GM19467 (cell line): ENCODE data around the gene ALKBH3.

ENCODE experiments used
- ATAC-seq: cut with Tn5 transposase; IDR thresholded peaks from one replicate; pipeline ENCODE4 v1.9.1; 2021; ENCODE audit warnings: mild to moderate bottlenecking, moderate library complexity; ENCODE audit not compliant: unreplicated experiment

The ALKBH3 gene

GRCh38 chr11:43921561-43922294 is 41.1 kb downstream of the ALKBH3 start:
- ATAC-seq, result no peak

- ATAC-seq, result no peak
These were observed 41.6 kb downstream of the ALKBH3 start for GRCh38 chr11:43922295-43922648.

- no peak for ATAC-seq
These were observed 42.2 kb downstream of the ALKBH3 start for GRCh38 chr11:43922744-43923405.

- ATAC-seq, result no peak
These were observed 42.9 kb downstream of the ALKBH3 start for GRCh38 chr11:43923406-43924111.

- ATAC-seq, result no peak
These were observed 43.7 kb downstream of the ALKBH3 start for GRCh38 chr11:43924112-43924855.

- ATAC-seq, result no peak
These were observed 44.7 kb downstream of the ALKBH3 start for GRCh38 chr11:43925063-43925931.

- no peak for ATAC-seq
These were observed 45.4 kb downstream of the ALKBH3 start for GRCh38 chr11:43925932-43926505.

GRCh38 chr11:43927070-43927469 is 46.4 kb downstream of the ALKBH3 start:
- no peak for ATAC-seq

GRCh38 chr11:43927925-43928707 is 47.5 kb downstream of the ALKBH3 start:
- ATAC-seq, result no peak

GRCh38 chr11:43928721-43929120 is 48.1 kb downstream of the ALKBH3 start:
- ATAC-seq, result no peak

GRCh38 chr11:43930868-43931716 is 50.5 kb downstream of the ALKBH3 start:
- no peak for ATAC-seq

GRCh38 chr11:43931717-43932039 is 51.0 kb downstream of the ALKBH3 start:
- no peak for ATAC-seq

GRCh38 chr11:43933226-43933607 is 52.6 kb downstream of the ALKBH3 start:
- ATAC-seq, result no peak

- no peak for ATAC-seq
These were observed 53.2 kb downstream of the ALKBH3 start for GRCh38 chr11:43933608-43934551.

GRCh38 chr11:43934601-43935423 is 54.2 kb downstream of the ALKBH3 start:
- ATAC-seq, result no peak

GRCh38 chr11:43935424-43935979 is 54.9 kb downstream of the ALKBH3 start:
- no peak for ATAC-seq
